Measurements from ENCODE around the gene TMUB1.

TMUB1 gene

GRCh38 chr7:151119055-151119415 lies 35.7 kb upstream of the TMUB1 start:
- Histone ChIP-seq H3K36me3 (ENCODE audit: control insufficient read depth, insufficient read depth, low read length) (peaks cover 25% of the 10 kb centered on the region), H3K4me3 (ENCODE audit: low read depth, low read length) (no peak overlapping the region), H3K9me3 (ENCODE audit: control insufficient read depth, insufficient read depth, low read length) (no peaks in the 10 kb centered on the region), H3K27me3 (ENCODE audit: control insufficient read depth, insufficient read depth, low read length) (peaks cover 4% of the 10 kb centered on the region), H3K9ac (ENCODE audit: low read depth, low read length) (no peak overlapping the region), H3K4me1 (ENCODE audit: control insufficient read depth, insufficient read depth, low read length) (peaks cover 2% of the 10 kb centered on the region)

- H3K9me3 ChIP-seq (ENCODE audit: control insufficient read depth, insufficient read depth, low read length) = no peaks in the 10 kb centered on the region
- no peak overlapping the region for H3K4me3 ChIP-seq (ENCODE audit: low read depth, low read length)
- peaks cover 2% of the 10 kb centered on the region for H3K4me1 ChIP-seq (ENCODE audit: control insufficient read depth, insufficient read depth, low read length)
- H3K36me3 ChIP-seq (ENCODE audit: control insufficient read depth, insufficient read depth, low read length) = peaks cover 25% of the 10 kb centered on the region
- H3K27me3 ChIP-seq (ENCODE audit: control insufficient read depth, insufficient read depth, low read length) = peaks cover 3% of the 10 kb centered on the region
- H3K9ac ChIP-seq (ENCODE audit: low read depth, low read length) = no peak overlapping the region
These were observed 35.1 kb upstream of the TMUB1 start for GRCh38 chr7:151118108-151119054.

GRCh38 chr7:151117565-151117964 lies 34.3 kb upstream of the TMUB1 start:
- H3K4me1 ChIP-seq (ENCODE audit: control insufficient read depth, insufficient read depth, low read length) = peaks cover 2% of the 10 kb centered on the region
- H3K9ac ChIP-seq (ENCODE audit: low read depth, low read length) = no peak overlapping the region
- no peaks in the 10 kb centered on the region for H3K9me3 ChIP-seq (ENCODE audit: control insufficient read depth, insufficient read depth, low read length)
- no peak overlapping the region for H3K4me3 ChIP-seq (ENCODE audit: low read depth, low read length)
- peaks cover 25% of the 10 kb centered on the region for H3K36me3 ChIP-seq (ENCODE audit: control insufficient read depth, insufficient read depth, low read length)
- H3K27me3 ChIP-seq (ENCODE audit: control insufficient read depth, insufficient read depth, low read length) = peaks cover 6% of the 10 kb centered on the region

- Histone ChIP-seq H3K4me3 (ENCODE audit: low read depth, low read length) (no peak overlapping the region), H3K4me1 (ENCODE audit: control insufficient read depth, insufficient read depth, low read length) (peaks cover 2% of the 10 kb centered on the region), H3K9ac (ENCODE audit: low read depth, low read length) (no peak overlapping the region), H3K9me3 (ENCODE audit: control insufficient read depth, insufficient read depth, low read length) (no peaks in the 10 kb centered on the region), H3K36me3 (ENCODE audit: control insufficient read depth, insufficient read depth, low read length) (peaks cover 25% of the 10 kb centered on the region), H3K27me3 (ENCODE audit: control insufficient read depth, insufficient read depth, low read length) (peaks cover 6% of the 10 kb centered on the region)
These were observed 33.5 kb upstream of the TMUB1 start for GRCh38 chr7:151116603-151117440.

GRCh38 chr7:151115836-151116418 lies 32.6 kb upstream of the TMUB1 start:
- Histone ChIP-seq H3K36me3 (ENCODE audit: control insufficient read depth, insufficient read depth, low read length) (peaks cover 22% of the 10 kb centered on the region), H3K27me3 (ENCODE audit: control insufficient read depth, insufficient read depth, low read length) (peaks cover 8% of the 10 kb centered on the region), H3K9me3 (ENCODE audit: control insufficient read depth, insufficient read depth, low read length) (no peaks in the 10 kb centered on the region), H3K9ac (ENCODE audit: low read depth, low read length) (no peak overlapping the region), H3K4me1 (ENCODE audit: control insufficient read depth, insufficient read depth, low read length) (peaks cover 2% of the 10 kb centered on the region), H3K4me3 (ENCODE audit: low read depth, low read length) (peak overlapping the region; percentile 22)

GRCh38 chr7:151115121-151115835 lies 32.0 kb upstream of the TMUB1 start:
- H3K4me3 ChIP-seq (ENCODE audit: low read depth, low read length) = peak overlapping the region; percentile 22
- no peak overlapping the region for H3K9ac ChIP-seq (ENCODE audit: low read depth, low read length)
- no peaks in the 10 kb centered on the region for H3K9me3 ChIP-seq (ENCODE audit: control insufficient read depth, insufficient read depth, low read length)
- H3K27me3 ChIP-seq (ENCODE audit: control insufficient read depth, insufficient read depth, low read length) = peaks cover 8% of the 10 kb centered on the region
- peaks cover 18% of the 10 kb centered on the region for H3K36me3 ChIP-seq (ENCODE audit: control insufficient read depth, insufficient read depth, low read length)
- H3K4me1 ChIP-seq (ENCODE audit: control insufficient read depth, insufficient read depth, low read length) = peaks cover 2% of the 10 kb centered on the region

GRCh38 chr7:151114151-151115090 lies 31.1 kb upstream of the TMUB1 start:
- Histone ChIP-seq H3K9ac (ENCODE audit: low read depth, low read length) (no peak overlapping the region), H3K4me1 (ENCODE audit: control insufficient read depth, insufficient read depth, low read length) (peaks cover 2% of the 10 kb centered on the region), H3K9me3 (ENCODE audit: control insufficient read depth, insufficient read depth, low read length) (no peaks in the 10 kb centered on the region), H3K4me3 (ENCODE audit: low read depth, low read length) (peak overlapping the region; percentile 30), H3K27me3 (ENCODE audit: control insufficient read depth, insufficient read depth, low read length) (peaks cover 8% of the 10 kb centered on the region), H3K36me3 (ENCODE audit: control insufficient read depth, insufficient read depth, low read length) (peaks cover 12% of the 10 kb centered on the region)

- Histone ChIP-seq H3K4me1 (ENCODE audit: control insufficient read depth, insufficient read depth, low read length) (peaks cover 2% of the 10 kb centered on the region), H3K9ac (ENCODE audit: low read depth, low read length) (no peak overlapping the region), H3K27me3 (ENCODE audit: control insufficient read depth, insufficient read depth, low read length) (peaks cover 8% of the 10 kb centered on the region), H3K36me3 (ENCODE audit: control insufficient read depth, insufficient read depth, low read length) (peaks cover 7% of the 10 kb centered on the region), H3K4me3 (ENCODE audit: low read depth, low read length) (peak overlapping the region; percentile 30), H3K9me3 (ENCODE audit: control insufficient read depth, insufficient read depth, low read length) (no peaks in the 10 kb centered on the region)
These were observed 30.3 kb upstream of the TMUB1 start for GRCh38 chr7:151113344-151114150.

GRCh38 chr7:151110941-151111645 lies 27.8 kb upstream of the TMUB1 start:
- Histone ChIP-seq H3K4me3 (ENCODE audit: low read depth, low read length) (no peak overlapping the region), H3K9ac (ENCODE audit: low read depth, low read length) (no peak overlapping the region), H3K9me3 (ENCODE audit: control insufficient read depth, insufficient read depth, low read length) (no peaks in the 10 kb centered on the region), H3K4me1 (ENCODE audit: control insufficient read depth, insufficient read depth, low read length) (peaks cover 2% of the 10 kb centered on the region), H3K27me3 (ENCODE audit: control insufficient read depth, insufficient read depth, low read length) (peaks cover 8% of the 10 kb centered on the region), H3K36me3 (ENCODE audit: control insufficient read depth, insufficient read depth, low read length) (peaks cover 2% of the 10 kb centered on the region)

All from iPS-15b (cell line).